Activated T-cell treated with anti-CD3 and anti-CD28 coated beads for 24 hours (primary cell): ENCODE measurements around the gene OSBPL8.
A peak's percentile ranks its signal among the peaks of the same experiment; 100 is the strongest.
"Not testable (repeated sequence)": the region's sequence is repeated elsewhere in the genome, so short reads cannot be mapped to it uniquely, and the experiment has no call there.

Experiments
- DNase-seq: peaks from one replicate; pipeline ENCODE4 v3.0.0-alpha.2; 2020; ENCODE audit warnings: low read depth

OSBPL8 gene

GRCh38 chr12:76360316-76360715, 199.3 kb downstream of the OSBPL8 start:
- DNase-seq, result no peak

GRCh38 chr12:76356071-76356470, 203.5 kb downstream of the OSBPL8 start:
- no peak for DNase-seq

- DNase-seq, result peak; percentile 87
These were observed 211.3 kb downstream of the OSBPL8 start, which contains the start of gene BBS10 for GRCh38 chr12:76348079-76348901. TSS of gene BBS10 (minus strand) at chr12:76348415. CDS start at chr12:76348358, 57 bp downstream.

GRCh38 chr12:76346798-76347420, 212.7 kb downstream of the OSBPL8 start:
- DNase-seq, result no peak

GRCh38 chr12:76346236-76346635, 213.3 kb downstream of the OSBPL8 start:
- no peak for DNase-seq

GRCh38 chr12:76345569-76345968, 214.0 kb downstream of the OSBPL8 start:
- no peak for DNase-seq

GRCh38 chr12:76341436-76342030, 218.0 kb downstream of the OSBPL8 start:
- no peak for DNase-seq

GRCh38 chr12:76340680-76341435, 218.7 kb downstream of the OSBPL8 start:
- DNase-seq, result no peak

GRCh38 chr12:76337583-76337982, 222.0 kb downstream of the OSBPL8 start:
- no peak for DNase-seq

- DNase-seq, result no peak
These were observed 227.0 kb downstream of the OSBPL8 start for GRCh38 chr12:76332606-76333005.

GRCh38 chr12:76329606-76330005, 230.0 kb downstream of the OSBPL8 start:
- DNase-seq, result no peak

- DNase-seq, result no peak
These were observed 230.4 kb downstream of the OSBPL8 start for GRCh38 chr12:76329159-76329558.

GRCh38 chr12:76319595-76320319, 239.8 kb downstream of the OSBPL8 start:
- DNase-seq, result not testable (repeated sequence)

- no peak for DNase-seq
These were observed 240.6 kb downstream of the OSBPL8 start for GRCh38 chr12:76318773-76319594.

GRCh38 chr12:76317976-76318375, 241.6 kb downstream of the OSBPL8 start:
- DNase-seq, result no peak

- no peak for DNase-seq
These were observed 243.1 kb downstream of the OSBPL8 start for GRCh38 chr12:76316468-76316867.

- DNase-seq, result no peak
These were observed 246.3 kb downstream of the OSBPL8 start for GRCh38 chr12:76313299-76313698.

- DNase-seq, result no peak
These were observed 247.3 kb downstream of the OSBPL8 start for GRCh38 chr12:76312315-76312714.

- no peak for DNase-seq
These were observed 247.8 kb downstream of the OSBPL8 start for GRCh38 chr12:76311796-76312195.

- DNase-seq, result no peak
These were observed 249.5 kb downstream of the OSBPL8 start for GRCh38 chr12:76310110-76310509.

GRCh38 chr12:76308866-76309265, 250.7 kb downstream of the OSBPL8 start:
- DNase-seq, result no peak
